ENCODE results near the gene GRIK2. TPM values are rescaled to one million over a fixed set of nuclear protein-coding genes. Genes with fewer than 3 reads are reported as not detected.

The GRIK2 gene
- total RNA-seq, 4 donors from 2014 or later = 1.6 to 8.9 (median 8.6) TPM; not detected in 1

- no peaks in the 10 kb centered on the region for H3K4me1 ChIP-seq
- no peaks in the 10 kb centered on the region for H3K27me3 ChIP-seq
- no peaks in the 10 kb centered on the region for H3K9me3 ChIP-seq
- no peak for DNase-seq
- H3K36me3 ChIP-seq = no peaks in the 10 kb centered on the region
- no peak overlapping the region for H3K4me3 ChIP-seq
- TF ChIP-seq CTCF (IDR thresholded peaks at IDR 0.05) = no peak
- no peak overlapping the region for H3K27ac ChIP-seq
These were observed 119.7 kb downstream of the GRIK2 start for GRCh38 chr6:101513181-101513580.

GRCh38 chr6:101516578-101516977 is 123.1 kb downstream of the GRIK2 start:
- Histone ChIP-seq H3K27me3 (no peaks in the 10 kb centered on the region), H3K4me3 (no peak overlapping the region), H3K27ac (no peak overlapping the region), H3K36me3 (no peaks in the 10 kb centered on the region), H3K4me1 (no peaks in the 10 kb centered on the region), H3K9me3 (no peaks in the 10 kb centered on the region)
- no peak for DNase-seq
- TF ChIP-seq CTCF (IDR thresholded peaks at IDR 0.05) (no peak), POLR2A (IDR thresholded peaks at IDR 0.05) (no peak)

GRCh38 chr6:101517632-101518031 is 124.1 kb downstream of the GRIK2 start:
- Histone ChIP-seq H3K27me3 (no peaks in the 10 kb centered on the region), H3K4me1 (no peaks in the 10 kb centered on the region), H3K36me3 (no peaks in the 10 kb centered on the region), H3K9me3 (no peaks in the 10 kb centered on the region), H3K27ac (no peak overlapping the region), H3K4me3 (no peak overlapping the region)
- DNase-seq = no peak
- no peak for TF ChIP-seq CTCF (IDR thresholded peaks at IDR 0.05)
- no peak for TF ChIP-seq POLR2A (IDR thresholded peaks at IDR 0.05)

GRCh38 chr6:101522254-101522653 is 128.7 kb downstream of the GRIK2 start:
- Histone ChIP-seq H3K27ac (no peak overlapping the region), H3K4me3 (no peak overlapping the region), H3K36me3 (no peaks in the 10 kb centered on the region), H3K27me3 (no peaks in the 10 kb centered on the region), H3K4me1 (no peaks in the 10 kb centered on the region), H3K9me3 (no peaks in the 10 kb centered on the region)
- TF ChIP-seq CTCF (IDR thresholded peaks at IDR 0.05) (no peak), POLR2A (IDR thresholded peaks at IDR 0.05) (no peak)
- DNase-seq = no peak

- H3K27ac ChIP-seq = no peak overlapping the region
- DNase-seq = no peak
- no peaks in the 10 kb centered on the region for H3K36me3 ChIP-seq
- no peaks in the 10 kb centered on the region for H3K27me3 ChIP-seq
- no peaks in the 10 kb centered on the region for H3K9me3 ChIP-seq
- H3K4me1 ChIP-seq = no peaks in the 10 kb centered on the region
- TF ChIP-seq CTCF (IDR thresholded peaks at IDR 0.05) = no peak
- TF ChIP-seq POLR2A (IDR thresholded peaks at IDR 0.05) = no peak
- no peak overlapping the region for H3K4me3 ChIP-seq
These were observed 134.0 kb downstream of the GRIK2 start for GRCh38 chr6:101527467-101527866.

GRCh38 chr6:101528801-101529200 is 135.3 kb downstream of the GRIK2 start:
- no peaks in the 10 kb centered on the region for H3K27me3 ChIP-seq
- no peak overlapping the region for H3K4me3 ChIP-seq
- DNase-seq = no peak
- no peaks in the 10 kb centered on the region for H3K9me3 ChIP-seq
- no peaks in the 10 kb centered on the region for H3K36me3 ChIP-seq
- H3K27ac ChIP-seq = no peak overlapping the region
- TF ChIP-seq CTCF (IDR thresholded peaks at IDR 0.05) (no peak), POLR2A (IDR thresholded peaks at IDR 0.05) (no peak)
- H3K4me1 ChIP-seq = no peaks in the 10 kb centered on the region

Data from Peyer's patch (tissue), 4 donors.